ENCODE results near the gene LCP1.

LCP1 gene

DNA sequence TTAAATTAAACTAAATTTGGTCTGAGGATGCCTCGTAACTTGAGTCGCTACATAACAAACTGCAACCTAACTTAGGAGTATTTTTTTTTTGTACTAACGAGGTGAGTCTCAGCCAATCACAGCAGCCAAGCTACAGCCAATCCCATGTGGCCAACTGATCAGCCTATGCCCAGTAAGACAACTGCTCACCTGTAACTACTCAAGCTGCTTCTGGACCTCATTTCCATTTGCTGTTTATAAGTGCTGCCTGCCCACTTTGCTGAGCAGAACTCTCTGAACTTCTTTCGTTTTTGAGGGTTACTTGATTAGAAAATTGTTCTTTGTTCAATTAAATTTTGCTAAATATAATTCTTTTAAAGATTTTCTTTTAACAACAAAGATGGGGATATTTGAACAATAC is 81.0 kb downstream of the LCP1 start:
- no peak for DNase-seq (ENCODE audit: low read depth)

DNA sequence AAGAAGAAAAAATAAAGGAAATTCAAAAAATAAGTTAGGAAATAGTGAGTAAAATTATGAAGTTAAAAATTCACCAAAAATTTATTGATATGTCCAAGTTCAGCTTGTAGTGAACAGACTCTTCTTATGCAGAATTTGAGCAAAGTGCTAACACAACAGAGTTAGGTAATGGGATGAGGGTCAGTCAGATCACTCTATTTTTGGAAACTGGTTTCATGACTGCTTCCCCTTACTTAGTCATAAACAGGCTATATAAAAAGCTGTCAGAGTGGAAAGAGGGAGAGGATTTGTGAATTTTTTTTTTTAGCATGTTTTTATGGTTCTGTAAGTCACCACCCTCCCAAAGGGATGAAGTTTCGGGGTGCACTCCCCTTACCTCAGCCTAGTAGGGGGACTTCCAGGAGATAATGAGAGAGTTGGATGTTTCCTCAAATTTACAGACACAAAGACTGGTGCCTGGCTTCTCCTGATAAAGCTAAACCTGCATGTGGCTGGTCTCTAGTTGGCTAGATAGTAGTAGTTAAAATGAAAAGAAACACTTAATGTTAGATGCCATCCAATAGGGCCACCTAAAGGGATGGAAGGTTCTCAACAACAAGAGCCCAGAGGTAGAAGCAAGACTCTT is 81.7 kb downstream of the LCP1 start:
- no peak for DNase-seq (ENCODE audit: low read depth)

DNA sequence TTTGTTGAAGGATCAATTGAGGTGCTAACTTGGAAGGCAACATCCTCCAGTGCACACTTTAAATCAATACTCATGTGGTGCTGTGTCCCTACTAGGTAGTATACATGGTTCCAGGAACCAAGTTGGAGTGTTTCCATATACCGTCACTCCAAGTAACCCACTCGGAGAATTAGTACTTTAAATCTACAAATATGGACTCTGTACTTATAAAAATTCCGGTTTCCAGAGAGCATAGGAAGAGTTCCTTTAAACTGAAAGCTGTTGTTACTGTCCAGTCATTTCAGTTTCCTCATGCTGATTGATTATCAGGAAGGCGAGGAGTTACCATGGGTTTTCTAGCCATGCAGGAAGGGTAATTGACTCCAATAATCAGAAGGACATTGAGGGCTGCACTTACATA is 84.3 kb downstream of the LCP1 start:
- DNase-seq (ENCODE audit: low read depth), result no peak

DNA sequence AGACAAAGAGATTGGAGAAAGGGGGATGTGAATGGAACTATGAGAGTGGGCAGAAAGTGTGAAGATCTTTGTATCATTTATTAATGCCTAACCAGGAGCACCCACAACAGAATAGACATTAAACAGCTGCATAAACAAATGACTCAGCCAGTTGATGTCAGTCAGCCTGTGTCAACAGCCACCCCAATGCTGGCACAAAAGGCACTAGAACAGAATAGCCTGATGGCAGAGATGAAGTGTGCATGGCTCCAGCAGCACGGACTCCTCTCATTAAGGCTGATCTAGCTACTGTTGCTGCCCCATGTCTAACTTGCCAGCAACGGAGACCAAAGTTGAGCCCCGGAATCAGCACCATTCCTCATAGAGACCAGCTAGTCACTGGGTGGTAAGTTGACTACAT is 85.0 kb downstream of the LCP1 start:
- DNase-seq (ENCODE audit: low read depth), result no peak

DNA sequence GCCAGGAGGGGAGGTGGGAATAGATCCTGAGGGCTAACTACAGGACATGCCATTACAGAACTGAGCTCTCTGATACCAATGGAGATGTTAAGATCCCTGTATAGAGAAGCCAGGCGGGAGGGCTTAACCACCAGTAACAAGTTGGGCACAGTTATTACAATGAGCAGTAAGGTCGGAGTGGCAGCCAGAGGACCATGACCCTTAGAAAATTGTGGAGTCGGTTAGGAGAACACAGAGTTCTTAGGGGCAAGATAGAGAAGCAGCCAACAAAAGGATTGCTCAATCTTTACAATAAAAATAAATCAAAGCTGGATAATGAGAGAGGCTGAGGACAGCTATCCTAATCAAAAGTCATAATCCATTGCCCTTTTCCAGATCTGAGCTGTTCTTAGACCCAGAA is 87.5 kb downstream of the LCP1 start:
- no peak for DNase-seq (ENCODE audit: low read depth)

DNA sequence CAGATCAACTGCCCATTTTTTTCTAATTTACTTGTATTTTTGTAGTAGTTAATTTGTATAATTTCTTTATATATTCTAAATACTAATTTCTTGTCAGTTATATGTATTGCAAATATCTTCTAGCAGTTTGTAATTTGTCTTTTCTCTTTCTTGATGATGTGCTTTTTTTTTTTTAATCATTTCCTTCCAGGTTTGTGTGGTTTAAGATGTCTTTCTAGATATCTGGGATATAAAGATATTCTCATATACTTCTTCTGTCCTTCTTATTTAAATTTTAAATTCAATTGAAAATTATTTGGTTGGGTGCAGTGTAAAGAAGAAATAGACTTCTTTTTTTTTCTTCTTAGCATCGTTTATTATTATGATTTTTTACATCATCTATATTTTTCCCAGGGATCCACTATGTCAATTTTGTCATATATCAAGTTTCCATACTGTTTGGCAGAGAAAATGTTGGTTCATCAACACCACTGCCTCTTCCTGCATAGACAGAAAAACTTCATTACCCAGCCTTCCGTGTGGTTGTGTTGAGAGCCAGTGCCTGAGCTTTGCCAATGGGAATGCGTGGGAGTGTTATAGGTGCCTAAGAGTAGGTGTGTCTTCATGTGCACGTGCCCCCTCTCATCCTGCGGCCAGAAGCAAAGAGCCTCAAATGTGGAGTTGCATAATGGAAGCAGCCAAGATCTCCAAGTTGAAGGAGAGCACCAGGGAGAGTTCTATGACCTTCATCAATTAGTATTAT is 93.0 kb downstream of the LCP1 start:
- DNase-seq (ENCODE audit: low read depth), result no peak

DNA sequence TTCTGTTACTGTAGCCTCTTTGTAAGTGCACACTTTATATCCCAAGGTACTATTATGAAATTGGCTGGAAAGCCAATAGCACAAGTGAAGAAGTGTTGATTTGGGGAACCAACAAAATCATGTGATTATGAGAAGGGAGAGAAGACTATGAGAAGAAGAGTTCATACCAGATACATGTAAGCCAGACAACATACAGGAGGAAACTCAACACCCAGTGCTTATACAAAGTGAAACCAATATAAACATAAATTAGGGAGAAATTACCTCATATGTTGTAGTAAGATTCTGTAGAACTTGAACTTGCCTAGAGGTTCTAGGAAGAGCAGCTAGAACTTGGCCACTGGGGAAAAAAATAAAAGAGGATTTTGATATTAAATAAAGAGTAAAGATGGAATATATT is 94.5 kb downstream of the LCP1 start:
- no peak for DNase-seq (ENCODE audit: low read depth)

DNA sequence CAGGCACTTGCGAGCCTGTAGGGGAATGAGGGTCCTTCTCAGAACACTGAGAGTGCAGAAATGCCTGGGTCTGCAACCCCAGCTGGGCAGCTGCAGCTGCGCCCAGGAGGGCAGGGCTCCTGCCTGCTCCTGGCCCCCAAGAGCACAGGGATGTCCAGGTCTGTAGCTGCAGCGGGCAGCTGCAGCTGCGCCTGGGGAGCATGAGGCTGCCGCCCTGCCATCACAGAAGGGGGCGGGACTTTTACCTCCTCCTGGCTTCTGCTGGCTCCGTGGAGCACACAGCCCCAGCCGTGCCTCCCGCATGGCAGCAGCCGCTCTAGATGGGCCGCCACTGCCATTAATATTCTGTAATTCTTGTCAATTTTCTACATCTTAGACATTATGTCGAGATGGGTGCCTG is 95.0 kb downstream of the LCP1 start:
- no peak for DNase-seq (ENCODE audit: low read depth)

DNA sequence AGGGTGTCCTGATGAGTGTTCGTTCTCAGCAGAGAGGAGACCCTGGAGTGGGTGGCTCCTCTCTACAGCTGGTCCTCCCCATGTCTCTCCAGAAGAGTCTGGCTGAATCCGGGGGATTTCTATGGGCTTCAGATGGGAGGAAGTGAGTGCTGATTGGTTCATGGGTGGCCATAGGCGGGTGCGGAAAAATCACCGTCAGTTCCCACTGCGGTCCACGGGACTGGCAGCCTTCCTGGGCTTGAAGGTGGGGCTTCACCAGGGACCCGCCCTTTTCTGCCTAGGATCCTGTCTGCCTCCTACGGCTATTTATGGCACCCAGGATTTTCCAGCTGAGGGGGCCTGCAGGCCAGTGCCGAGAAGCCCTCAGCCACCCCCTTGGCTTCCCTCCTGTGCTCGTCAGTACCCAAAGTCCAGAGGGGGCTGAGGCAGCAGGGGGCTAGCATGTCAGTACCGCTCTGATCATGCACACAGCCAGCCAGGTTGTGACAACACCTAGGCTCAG is 95.5 kb downstream of the LCP1 start:
- no peak for DNase-seq (ENCODE audit: low read depth)

DNA sequence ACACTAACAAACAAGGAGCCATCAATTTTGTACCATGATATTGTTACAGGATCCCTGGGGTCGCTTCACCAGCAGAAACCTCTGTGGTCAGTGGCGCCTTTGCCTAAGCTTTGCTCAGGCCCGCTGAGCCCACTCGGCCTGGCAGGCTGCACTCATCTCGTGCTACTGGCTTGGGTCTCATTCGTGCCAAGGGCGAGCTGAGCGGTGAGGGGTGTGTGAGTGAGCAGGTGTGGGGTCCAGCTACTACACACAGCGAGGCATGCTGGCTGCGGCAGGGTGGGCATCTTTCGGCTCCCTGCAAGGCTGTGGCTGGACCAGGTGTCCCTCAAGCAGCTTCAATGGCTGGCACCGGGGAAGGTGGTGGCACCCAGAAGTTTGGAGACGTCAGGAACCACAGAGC is 96.2 kb downstream of the LCP1 start:
- no peak for DNase-seq (ENCODE audit: low read depth)

DNA sequence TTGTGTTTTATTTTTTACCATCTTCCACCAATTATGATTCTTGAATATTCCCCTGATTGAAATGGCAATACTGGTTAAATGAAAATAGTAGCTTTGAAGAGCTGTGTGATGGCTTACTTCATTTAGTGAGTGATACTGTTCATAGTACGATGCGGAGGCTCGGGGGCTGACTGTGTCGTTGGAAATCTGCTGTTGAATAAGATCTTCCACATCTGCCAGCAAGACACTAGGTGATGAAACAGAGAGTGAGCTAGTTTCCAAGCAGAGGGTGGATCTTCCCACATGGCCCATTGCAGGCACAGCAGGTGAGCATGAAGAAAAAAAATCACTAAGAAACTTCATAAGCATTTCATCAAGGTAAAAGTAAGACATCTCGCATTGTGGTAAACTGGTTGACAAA is 99.7 kb downstream of the LCP1 start:
- no peak for DNase-seq (ENCODE audit: low read depth)

DNA sequence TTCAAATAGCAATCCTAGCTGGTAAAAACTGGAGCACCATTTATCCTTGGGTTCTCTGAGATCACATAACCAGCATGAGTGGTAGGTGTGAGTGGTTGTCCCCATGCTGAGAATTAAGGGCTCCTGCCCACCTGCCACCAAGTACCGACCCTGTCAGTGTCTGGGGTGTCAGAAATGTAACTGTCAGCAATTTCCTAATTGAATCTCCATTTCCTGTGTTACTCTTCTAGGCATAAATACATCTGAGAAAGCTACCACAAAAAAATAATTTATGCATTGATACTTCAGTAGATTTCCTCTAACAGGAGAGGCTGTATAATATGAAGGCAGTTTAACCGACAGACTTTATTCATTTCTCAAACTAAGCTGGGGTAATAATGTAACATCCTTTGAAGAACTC is 102.2 kb downstream of the LCP1 start:
- DNase-seq (ENCODE audit: low read depth), result no peak

DNA sequence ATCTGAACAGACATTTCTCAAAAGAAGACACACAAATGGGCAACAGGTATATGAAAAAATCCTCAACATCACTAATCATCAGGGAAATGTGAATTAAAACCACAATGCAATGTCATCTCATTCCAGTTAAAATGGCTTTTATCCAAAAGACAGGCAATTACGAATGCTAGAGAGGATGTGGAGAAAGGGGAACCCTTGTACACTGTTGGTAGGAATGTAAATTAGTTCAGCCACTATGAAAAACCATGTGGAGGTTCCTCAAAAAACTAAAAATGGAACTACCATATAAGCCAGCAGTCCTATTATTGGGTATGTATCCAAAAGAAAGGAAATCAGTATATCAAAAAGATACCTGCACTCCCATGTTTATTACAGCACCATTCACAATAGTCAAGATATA is 104.7 kb downstream of the LCP1 start:
- DNase-seq (ENCODE audit: low read depth), result no peak

DNA sequence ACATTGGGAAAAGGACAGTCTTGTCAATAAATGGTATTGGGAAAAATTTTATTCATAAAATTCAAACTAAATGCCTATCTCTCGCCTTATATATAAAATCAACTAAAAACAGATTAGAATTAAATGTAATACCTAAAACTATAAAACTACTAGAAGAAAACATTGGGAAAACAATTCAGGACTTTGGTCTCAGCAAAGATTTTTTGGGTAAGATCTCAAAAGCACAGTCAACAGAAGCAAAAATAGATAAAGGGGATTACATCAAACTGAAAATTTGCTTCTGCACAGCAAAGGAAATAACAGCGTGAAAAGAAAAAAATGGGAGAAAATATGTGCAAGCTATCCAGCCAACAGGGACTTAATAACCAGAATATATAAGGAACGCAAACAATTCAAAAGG is 105.2 kb downstream of the LCP1 start:
- no peak for DNase-seq (ENCODE audit: low read depth)
